Measurements from ENCODE around the gene LRRC49.
"Not testable (repeated sequence)": the region's sequence is repeated elsewhere in the genome, so short reads cannot be mapped to it uniquely, and the experiment has no call there.

Gene LRRC49

GRCh38 chr15:70974004-70974832 lies 81.6 kb downstream of the LRRC49 start:
- in situ Hi-C loops (cut with MboI; ENCODE audit: low sequenced_read_pairs), result no loop called here

GRCh38 chr15:70976851-70977250 lies 84.2 kb downstream of the LRRC49 start:
- in situ Hi-C loops (cut with MboI; ENCODE audit: low sequenced_read_pairs), result no loop called here

GRCh38 chr15:70995383-70995970 lies 102.9 kb downstream of the LRRC49 start:
- in situ Hi-C loops (cut with MboI; ENCODE audit: low sequenced_read_pairs), result no loop called here

GRCh38 chr15:70998319-70998718 lies 105.7 kb downstream of the LRRC49 start:
- in situ Hi-C loops (cut with MboI; ENCODE audit: low sequenced_read_pairs), result no loop called here

- in situ Hi-C loops (cut with MboI; ENCODE audit: low sequenced_read_pairs), result no loop called here
Measured at GRCh38 chr15:71002316-71002715, 109.7 kb downstream of the LRRC49 start.

- in situ Hi-C loops (cut with MboI; ENCODE audit: low sequenced_read_pairs), result no loop called here
Measured at GRCh38 chr15:71003319-71003718, 110.7 kb downstream of the LRRC49 start.

- in situ Hi-C loops (cut with MboI; ENCODE audit: low sequenced_read_pairs), result not testable (repeated sequence)
Measured at GRCh38 chr15:71004506-71004905, 111.9 kb downstream of the LRRC49 start.

- in situ Hi-C loops (cut with MboI; ENCODE audit: low sequenced_read_pairs), result no loop called here
Measured at GRCh38 chr15:71005895-71006294, 113.3 kb downstream of the LRRC49 start.

- in situ Hi-C loops (cut with MboI; ENCODE audit: low sequenced_read_pairs), result no loop called here
Measured at GRCh38 chr15:71008250-71008870, 115.7 kb downstream of the LRRC49 start.

GRCh38 chr15:71010472-71010871 lies 117.8 kb downstream of the LRRC49 start:
- in situ Hi-C loops (cut with MboI; ENCODE audit: low sequenced_read_pairs), result no loop called here

GRCh38 chr15:71010997-71011396 lies 118.4 kb downstream of the LRRC49 start:
- in situ Hi-C loops (cut with MboI; ENCODE audit: low sequenced_read_pairs), result no loop called here

GRCh38 chr15:71011503-71012155 lies 119.0 kb downstream of the LRRC49 start:
- in situ Hi-C loops (cut with MboI; ENCODE audit: low sequenced_read_pairs), result no loop called here

GRCh38 chr15:71013446-71013845 lies 120.8 kb downstream of the LRRC49 start:
- in situ Hi-C loops (cut with MboI; ENCODE audit: low sequenced_read_pairs), result no loop called here

- in situ Hi-C loops (cut with MboI; ENCODE audit: low sequenced_read_pairs), result no loop called here
Measured at GRCh38 chr15:71015342-71015741, 122.7 kb downstream of the LRRC49 start.

- in situ Hi-C loops (cut with MboI; ENCODE audit: low sequenced_read_pairs), result not testable (repeated sequence)
Measured at GRCh38 chr15:71031232-71031631, 138.6 kb downstream of the LRRC49 start.

GRCh38 chr15:71035478-71035877 lies 142.9 kb downstream of the LRRC49 start:
- in situ Hi-C loops (cut with MboI; ENCODE audit: low sequenced_read_pairs), result not testable (repeated sequence)

GRCh38 chr15:71042356-71042922 lies 149.8 kb downstream of the LRRC49 start:
- in situ Hi-C loops (cut with MboI; ENCODE audit: low sequenced_read_pairs), result no loop called here

- in situ Hi-C loops (cut with MboI; ENCODE audit: low sequenced_read_pairs), result no loop called here
Measured at GRCh38 chr15:71043373-71043772, 150.7 kb downstream of the LRRC49 start.

- in situ Hi-C loops (cut with MboI; ENCODE audit: low sequenced_read_pairs), result no loop called here
Measured at GRCh38 chr15:71044006-71044405, 151.4 kb downstream of the LRRC49 start.

- in situ Hi-C loops (cut with MboI; ENCODE audit: low sequenced_read_pairs), result not testable (repeated sequence)
Measured at GRCh38 chr15:71046146-71046545, 153.5 kb downstream of the LRRC49 start.

All from HL-60/S4 treated with phorbol 12-myristate 13-acetate at 8.2 ng/mL for 4 days and 3 days (cell line).